ENCODE measurements around the gene ADGRG4.

DNA sequence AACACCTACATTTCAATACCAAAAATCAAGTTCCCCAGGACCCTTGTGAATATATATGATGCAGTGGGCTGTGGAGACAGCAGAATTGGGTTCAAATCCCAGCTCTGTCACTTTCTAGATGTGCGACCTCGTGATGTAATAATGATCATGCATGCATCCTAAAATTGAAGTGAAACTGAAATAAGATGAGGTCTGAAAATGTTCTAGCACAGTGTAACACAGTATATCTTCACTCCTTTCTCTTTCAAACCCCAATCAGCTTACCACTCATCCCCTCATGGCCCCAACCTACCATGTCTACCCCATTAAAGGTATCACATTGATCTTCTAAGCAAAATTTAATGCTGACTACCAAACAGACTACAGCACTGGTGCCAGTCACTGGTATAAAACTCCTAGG lies 117.0 kb downstream of the ADGRG4 start:
- no peak for TF ChIP-seq POLR2A (IDR thresholded peaks at IDR 0.05; ENCODE audit: low read depth, low read length)
- TF ChIP-seq POLR2AphosphoS5 (IDR thresholded peaks at IDR 0.05; ENCODE audit: low read depth, low read length) = no peak
- TF ChIP-seq TAF1 (IDR thresholded peaks at IDR 0.05; ENCODE audit: borderline replicate concordance, low read depth, low read length) = no peak

Measured in GM12892 (cell line).